Activated CD8-positive, alpha-beta T cell treated with anti-CD3 and anti-CD28 coated beads for 36 hours (primary cell): ENCODE results near the gene GEMIN7. TPM values are rescaled to one million over a fixed set of nuclear protein-coding genes. Genes with fewer than 3 reads are reported as not detected.

ENCODE experiments used
- ATAC-seq: fragments of 200-7000 bp; cut with Tn5 transposase; one replicate; pipeline ENCODE4 v1.10.0; 2021; ENCODE audit warnings: mild to moderate bottlenecking, moderate library complexity
- CTCF ChIA-PET: fragments of 350-600 bp; sonication (Branson Sonifier 250); formaldehyde crosslinking; loops from one replicate; lab custom pipeline; 2021; ENCODE audit warnings: antibody characterized with exemption; lab: Charles Lee
- POLR2A ChIA-PET: fragments of 350-600 bp; sonication (Branson Sonifier 250); formaldehyde crosslinking; loops from one replicate; lab custom pipeline; 2021; ENCODE audit warnings: antibody characterized with exemption; lab: Charles Lee
- DNase-seq: peaks from one replicate; pipeline ENCODE4 v3.0.0-alpha.2; 2020
- H3K27ac Mint-ChIP-seq: one replicate; pipeline ENCODE4 v1.8.0; 2021; ENCODE audit warnings: mild to moderate bottlenecking, mixed read lengths
- H3K27me3 Mint-ChIP-seq: one replicate; pipeline ENCODE4 v1.8.0; 2021; ENCODE audit warnings: mixed read lengths
- H3K36me3 Mint-ChIP-seq: one replicate; pipeline ENCODE4 v1.8.0; 2021; ENCODE audit warnings: low read depth, mixed read lengths
- H3K4me1 Mint-ChIP-seq: one replicate; pipeline ENCODE4 v1.8.0; 2021; ENCODE audit warnings: low read depth, mixed read lengths
- H3K4me3 Mint-ChIP-seq: one replicate; pipeline ENCODE4 v1.8.0; 2021; ENCODE audit warnings: mild to moderate bottlenecking, moderate library complexity, mixed read lengths
- H3K9me3 Mint-ChIP-seq: one replicate; pipeline ENCODE4 v1.8.0; 2021; ENCODE audit warnings: mixed read lengths
- intact Hi-C: fragments of 100-400 bp; cut with micrococcal nuclease; formaldehyde crosslinking; loops from one replicate; pipeline ENCODE4 v1.10.0; 2022
- total RNA-seq, 2 experiments: library from RNA; stranded (reverse); gene quantifications; one replicate each; pipeline ENCODE4 v1.2.3, GENCODE V29; 2021
- TF ChIP-seq, protein P1 (sequence below): fragments of 200-600 bp; IDR thresholded peaks from one replicate; pipeline ENCODE4 v1.8.0; 2022; ENCODE audit warnings: antibody characterized with exemption, mild to moderate bottlenecking

Gene GEMIN7
- total RNA-seq, 2 experiments from 2014 or later = 44.1 to 46.8 TPM

DNA sequence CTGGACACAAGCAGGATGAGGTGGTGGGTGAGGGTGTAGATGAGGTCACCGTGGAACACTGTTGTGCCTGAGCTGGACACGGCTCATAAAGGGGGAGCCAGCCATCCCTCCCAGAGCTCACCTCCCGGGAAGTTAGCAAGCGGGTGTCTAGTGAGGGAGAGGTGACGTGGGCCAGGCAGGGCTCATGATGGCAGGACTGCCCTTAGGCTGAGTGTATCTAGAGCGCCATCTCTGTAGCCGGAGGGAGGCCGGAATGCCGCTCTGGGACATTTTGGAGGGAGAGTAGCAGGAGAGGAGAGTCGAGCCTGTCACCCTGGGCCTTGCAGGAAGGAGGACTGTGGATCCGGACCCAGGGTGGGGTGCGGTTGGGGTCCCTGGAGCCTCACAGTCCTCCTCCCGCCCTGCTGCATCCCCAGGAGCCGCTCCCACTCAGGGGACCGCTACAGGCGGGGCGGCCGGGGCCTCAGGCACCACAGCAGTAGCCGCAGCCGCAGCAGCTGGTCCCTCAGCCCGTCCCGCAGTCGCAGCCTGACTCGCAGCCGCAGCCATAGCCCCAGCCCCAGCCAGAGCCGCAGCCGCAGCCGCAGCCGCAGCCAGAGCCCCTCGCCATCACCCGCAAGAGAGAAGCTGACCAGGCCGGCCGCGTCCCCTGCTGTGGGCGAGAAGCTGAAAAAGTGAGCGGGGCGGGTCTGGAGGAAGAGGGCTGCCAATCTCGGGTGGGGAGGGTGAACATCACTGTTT, 12.0 kb upstream of the GEMIN7 start:
- Mint-ChIP-seq H3K9me3 (no peaks in the 10 kb centered on the region), H3K4me1 (no peaks in the 10 kb centered on the region), H3K27me3 (no peaks in the 10 kb centered on the region), H3K36me3 (peaks cover 30% of the 10 kb centered on the region), H3K27ac (no peak overlapping the region), H3K4me3 (no peak overlapping the region)
- ChIA-PET CTCF (no interaction called here), POLR2A (interaction anchor here (1.2 to 1.8 kb wide), 2 partner anchors 8 to 18 kb away, joined by 4 to 9 read pairs; no protein-coding TSS in a partner anchor)
- TF ChIP-seq, protein P1, sequence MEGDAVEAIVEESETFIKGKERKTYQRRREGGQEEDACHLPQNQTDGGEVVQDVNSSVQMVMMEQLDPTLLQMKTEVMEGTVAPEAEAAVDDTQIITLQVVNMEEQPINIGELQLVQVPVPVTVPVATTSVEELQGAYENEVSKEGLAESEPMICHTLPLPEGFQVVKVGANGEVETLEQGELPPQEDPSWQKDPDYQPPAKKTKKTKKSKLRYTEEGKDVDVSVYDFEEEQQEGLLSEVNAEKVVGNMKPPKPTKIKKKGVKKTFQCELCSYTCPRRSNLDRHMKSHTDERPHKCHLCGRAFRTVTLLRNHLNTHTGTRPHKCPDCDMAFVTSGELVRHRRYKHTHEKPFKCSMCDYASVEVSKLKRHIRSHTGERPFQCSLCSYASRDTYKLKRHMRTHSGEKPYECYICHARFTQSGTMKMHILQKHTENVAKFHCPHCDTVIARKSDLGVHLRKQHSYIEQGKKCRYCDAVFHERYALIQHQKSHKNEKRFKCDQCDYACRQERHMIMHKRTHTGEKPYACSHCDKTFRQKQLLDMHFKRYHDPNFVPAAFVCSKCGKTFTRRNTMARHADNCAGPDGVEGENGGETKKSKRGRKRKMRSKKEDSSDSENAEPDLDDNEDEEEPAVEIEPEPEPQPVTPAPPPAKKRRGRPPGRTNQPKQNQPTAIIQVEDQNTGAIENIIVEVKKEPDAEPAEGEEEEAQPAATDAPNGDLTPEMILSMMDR = no peak
- ATAC-seq (no peak), DNase-seq (no peak)
- intact Hi-C loops = no loop called here

DNA sequence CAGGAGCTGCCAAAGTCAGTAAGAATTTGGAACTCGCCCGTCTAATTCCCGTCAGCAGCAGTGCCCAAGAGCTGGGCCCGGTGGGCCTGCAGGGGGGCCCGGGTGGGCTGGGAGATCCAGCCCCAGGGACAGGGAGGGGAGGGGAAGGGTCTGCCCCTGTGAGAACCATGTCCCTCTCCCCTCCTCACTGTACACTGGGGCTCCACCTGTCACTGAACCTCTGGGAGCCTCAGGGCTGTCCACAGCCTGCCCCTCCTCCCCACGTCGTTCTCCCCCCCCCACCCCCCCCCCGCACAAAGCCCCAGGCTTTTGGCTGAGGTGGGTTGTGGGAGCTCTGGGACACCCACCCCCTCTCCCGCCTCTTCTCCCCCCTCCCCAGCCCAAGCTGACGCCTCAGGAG, 11.0 kb upstream of the GEMIN7 start:
- no peak for DNase-seq
- TF ChIP-seq, protein P1 = no peak
- ATAC-seq = no peak
- POLR2A ChIA-PET = interaction anchor here (1.1 to 1.2 kb wide), 2 partner anchors 19 to 67 kb away, joined by 3 to 4 read pairs; partner anchors contain the start of gene RELB
- CTCF ChIA-PET = interaction anchor here (1.2 kb wide), 1 partner anchor 9 kb away, joined by 5 read pairs; no protein-coding TSS in a partner anchor
- H3K27ac Mint-ChIP-seq = no peak overlapping the region
- intact Hi-C loops = no loop called here
- H3K4me1 Mint-ChIP-seq = no peaks in the 10 kb centered on the region
- H3K36me3 Mint-ChIP-seq = peaks cover 28% of the 10 kb centered on the region
- H3K4me3 Mint-ChIP-seq = no peak overlapping the region
- H3K9me3 Mint-ChIP-seq = no peaks in the 10 kb centered on the region
- H3K27me3 Mint-ChIP-seq = no peaks in the 10 kb centered on the region

DNA sequence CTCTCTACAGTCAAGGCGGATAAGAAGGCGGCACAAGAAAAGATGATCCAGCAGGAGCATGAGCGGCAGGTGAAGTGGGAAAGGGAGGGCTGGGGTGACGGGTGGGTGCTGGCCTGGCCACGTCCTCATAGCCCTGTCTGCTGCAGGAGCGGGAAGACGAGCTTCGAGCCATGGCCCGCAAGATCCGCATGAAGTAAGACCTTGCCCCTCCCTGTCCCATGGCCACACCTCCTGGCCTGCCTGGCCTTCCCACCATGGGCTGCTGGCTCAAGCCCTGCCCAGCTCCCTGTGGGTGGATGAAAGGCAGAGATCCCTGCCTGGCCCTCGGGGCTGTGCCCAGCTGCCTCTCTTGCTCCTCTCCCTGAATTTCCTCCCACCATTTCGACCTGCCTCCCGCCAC, 10.0 kb upstream of the GEMIN7 start:
- Mint-ChIP-seq H3K9me3 (no peaks in the 10 kb centered on the region), H3K4me3 (no peak overlapping the region), H3K4me1 (no peaks in the 10 kb centered on the region), H3K27me3 (no peaks in the 10 kb centered on the region), H3K36me3 (peaks cover 21% of the 10 kb centered on the region), H3K27ac (no peak overlapping the region)
- ChIA-PET CTCF (interaction anchor here (1.0 kb wide), 1 partner anchor 19 kb away, joined by 3 read pairs; no protein-coding TSS in a partner anchor), POLR2A (interaction anchor here (1.1 kb wide), 1 partner anchor 68 kb away, joined by 3 read pairs; the partner anchor contains the start of gene RELB)
- intact Hi-C loops = no loop called here
- TF ChIP-seq, protein P1 = no peak
- ATAC-seq (no peak), DNase-seq (no peak)

DNA sequence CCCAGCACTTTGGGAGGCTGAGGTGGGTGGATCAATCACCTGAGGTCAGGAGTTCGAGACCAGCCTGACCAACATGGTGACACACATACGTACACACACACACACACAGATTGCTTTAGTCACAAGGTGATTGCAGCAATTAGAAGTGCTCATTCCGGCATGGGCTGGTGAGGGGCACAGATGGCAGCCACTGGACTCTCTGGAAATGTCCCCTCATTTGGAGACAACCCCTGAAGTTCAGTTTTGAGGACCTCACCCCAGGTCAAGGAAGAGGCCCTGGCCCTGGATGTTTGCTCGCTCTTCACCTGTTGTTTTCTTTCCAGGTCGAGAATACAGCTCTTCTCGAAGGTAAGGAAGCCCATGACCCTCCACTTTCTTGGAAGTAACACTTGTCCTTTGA, 8.8 kb upstream of the GEMIN7 start:
- Mint-ChIP-seq H3K27ac (no peak overlapping the region), H3K9me3 (no peaks in the 10 kb centered on the region), H3K4me1 (peaks cover 4% of the 10 kb centered on the region), H3K36me3 (peaks cover 22% of the 10 kb centered on the region), H3K4me3 (no peak overlapping the region), H3K27me3 (no peaks in the 10 kb centered on the region)
- ATAC-seq (no peak), DNase-seq (no peak)
- CTCF ChIA-PET = no interaction called here
- POLR2A ChIA-PET = no interaction called here
- intact Hi-C loops = no loop called here
- TF ChIP-seq, protein P1 = no peak
